ENCODE results near the gene EPB41L2. TPM values are rescaled to one million over a fixed set of nuclear protein-coding genes. Genes with fewer than 3 reads are reported as not detected.

EPB41L2 gene
- total RNA-seq, 2 experiments from 2014 or later: 9.5 to 12.3 TPM

- CTCF ChIA-PET: no interaction called here
Measured at GRCh38 chr6:131061751-131062119, 1.3 kb downstream of the EPB41L2 start.

GRCh38 chr6:131061041-131061750 is 1.8 kb downstream of the EPB41L2 start:
- H3K27me3 ChIP-seq (ENCODE audit: control insufficient read depth in 1 of 2, insufficient read depth in 2 of 2, low read length in 2 of 2): no peaks in the 10 kb centered on the region
- peaks cover 2% of the 10 kb centered on the region for H3K36me3 Mint-ChIP-seq (ENCODE audit: low read depth)
- H3K27ac ChIP-seq (ENCODE audit: low read depth in 1 of 2, low read length in 2 of 2): no peak overlapping the region
- TF ChIP-seq CTCF (IDR thresholded peaks at IDR 0.05): no peak
- no peaks in the 10 kb centered on the region for H3K9me3 Mint-ChIP-seq
- H3K36me3 ChIP-seq (ENCODE audit: insufficient read depth, low read length): no peaks in the 10 kb centered on the region
- H3K4me3 Mint-ChIP-seq: peak overlapping the region; percentile 81
- H3K4me1 Mint-ChIP-seq (ENCODE audit: low read depth): peaks cover 26% of the 10 kb centered on the region
- CTCF ChIA-PET: interaction anchor here (0.6 kb wide), 1 partner anchor 24 kb away, joined by 3 read pairs; no protein-coding TSS in a partner anchor
- H3K4me1 ChIP-seq (ENCODE audit: insufficient read depth, low read length): peaks cover 18% of the 10 kb centered on the region
- no peaks in the 10 kb centered on the region for H3K27me3 Mint-ChIP-seq
- intact Hi-C loops (cut with DNase I, micrococcal nuclease): loop anchor here in 1 of 2 experiments (5.0 kb wide), 2 partner anchors 56 to 566 kb away; partner anchors contain the start of gene MED23
- peaks cover 0 to under 1% of the 10 kb centered on the region in 2 experiments for H3K9me3 ChIP-seq (ENCODE audit: control insufficient read depth in 1 of 2, insufficient read depth in 1 of 2, low read length in 2 of 2)
- H3K27ac Mint-ChIP-seq: peak overlapping the region; percentile 45
- POLR2A ChIA-PET: interaction anchor here (1.1 to 1.5 kb wide), 2 partner anchors 10 to 45 kb away, joined by 3 read pairs; no protein-coding TSS in a partner anchor
- ATAC-seq (ENCODE audit: poor library complexity) (no peak), DNase-seq (peak in 1 of 14 experiments; percentile 11)
- peak overlapping the region; percentile 86 for H3K4me3 ChIP-seq (ENCODE audit: low read length)

More at GRCh38 chr6:131061751-131062119, 1.3 kb downstream of the EPB41L2 start:
- POLR2A ChIA-PET: interaction anchor here (1.5 kb wide), 1 partner anchor 9 kb away, joined by 3 read pairs; no protein-coding TSS in a partner anchor
- ATAC-seq (ENCODE audit: poor library complexity) (no peak), DNase-seq (peak in 3 of 14 experiments; percentile 7 to 35 (median 31))
- no peaks in the 10 kb centered on the region for H3K27me3 ChIP-seq (ENCODE audit: control insufficient read depth in 1 of 2, insufficient read depth in 2 of 2, low read length in 2 of 2)
- Mint-ChIP-seq H3K27ac (peak overlapping the region; percentile 45), H3K36me3 (ENCODE audit: low read depth) (no peaks in the 10 kb centered on the region), H3K4me1 (ENCODE audit: low read depth) (peaks cover 26% of the 10 kb centered on the region), H3K27me3 (no peaks in the 10 kb centered on the region), H3K9me3 (no peaks in the 10 kb centered on the region), H3K4me3 (peak overlapping the region; percentile 81)
- H3K36me3 ChIP-seq (ENCODE audit: insufficient read depth, low read length): no peaks in the 10 kb centered on the region
- H3K4me1 ChIP-seq (ENCODE audit: insufficient read depth, low read length): peaks cover 18% of the 10 kb centered on the region
- no peaks in the 10 kb centered on the region for H3K9me3 ChIP-seq (ENCODE audit: control insufficient read depth in 1 of 2, insufficient read depth in 1 of 2, low read length in 2 of 2)
- no peak for TF ChIP-seq CTCF (IDR thresholded peaks at IDR 0.05)
- intact Hi-C loops (cut with DNase I, micrococcal nuclease): loop anchor here in 1 of 2 experiments (5.0 kb wide), 2 partner anchors 56 to 566 kb away; partner anchors contain the start of gene MED23
- H3K4me3 ChIP-seq (ENCODE audit: low read length): peak overlapping the region; percentile 86
- no peak overlapping the region for H3K27ac ChIP-seq (ENCODE audit: low read depth in 1 of 2, low read length in 2 of 2)

DNA sequence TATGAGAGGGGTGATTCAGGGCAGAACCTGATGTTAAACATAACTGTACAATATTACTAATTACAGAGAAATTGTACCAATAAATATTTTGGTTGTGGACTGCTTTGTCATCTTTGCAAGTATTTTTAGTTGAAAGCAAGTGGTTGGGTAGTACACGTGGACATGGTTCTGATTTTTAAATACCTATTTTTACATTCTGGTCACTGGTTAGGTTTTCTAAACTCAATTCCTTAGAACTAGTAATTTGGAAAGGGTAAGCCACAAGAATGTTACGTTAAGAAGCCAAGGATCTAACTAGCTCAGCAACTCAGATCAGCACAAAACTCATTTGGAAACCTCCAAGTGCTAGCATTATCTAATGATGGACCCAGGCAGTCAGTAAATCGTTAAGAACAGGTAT is 2.7 kb downstream of the EPB41L2 start:
- Histone ChIP-seq H3K9me3 (ENCODE audit: control insufficient read depth in 1 of 2, insufficient read depth in 1 of 2, low read length in 2 of 2) (peaks cover 0 to 9% of the 10 kb centered on the region in 2 experiments), H3K4me1 (ENCODE audit: insufficient read depth, low read length) (peaks cover 18% of the 10 kb centered on the region), H3K36me3 (ENCODE audit: insufficient read depth, low read length) (no peaks in the 10 kb centered on the region), H3K4me3 (ENCODE audit: low read length) (no peak overlapping the region), H3K27me3 (ENCODE audit: control insufficient read depth in 1 of 2, insufficient read depth in 2 of 2, low read length in 2 of 2) (no peaks in the 10 kb centered on the region), H3K27ac (ENCODE audit: low read depth in 1 of 2, low read length in 2 of 2) (no peak overlapping the region)
- TF ChIP-seq CTCF (IDR thresholded peaks at IDR 0.05): no peak
- H3K27me3 Mint-ChIP-seq: no peaks in the 10 kb centered on the region
- H3K36me3 Mint-ChIP-seq (ENCODE audit: low read depth): peaks cover 9% of the 10 kb centered on the region
- ATAC-seq (ENCODE audit: poor library complexity) (no peak), DNase-seq (no peak)
- peaks cover 26% of the 10 kb centered on the region for H3K4me1 Mint-ChIP-seq (ENCODE audit: low read depth)
- intact Hi-C loops (cut with DNase I, micrococcal nuclease): loop anchor here in 1 of 2 experiments (5.0 kb wide), 2 partner anchors 57 to 567 kb away; partner anchors contain the start of gene MED23
- POLR2A ChIA-PET: interaction anchor here (1.1 kb wide), 1 partner anchor 44 kb away, joined by 3 read pairs; no protein-coding TSS in a partner anchor
- CTCF ChIA-PET: interaction anchor here (0.6 kb wide), 1 partner anchor 23 kb away, joined by 3 read pairs; no protein-coding TSS in a partner anchor
- H3K4me3 Mint-ChIP-seq: peak overlapping the region; percentile 81
- H3K9me3 Mint-ChIP-seq: no peaks in the 10 kb centered on the region
- peak overlapping the region; percentile 37 for H3K27ac Mint-ChIP-seq

Data from CD4-positive, alpha-beta T cell (primary cell).